ENCODE measurements around the gene POU2F1.
"Not testable (repeated sequence)": the region's sequence is repeated elsewhere in the genome, so short reads cannot be mapped to it uniquely, and the experiment has no call there.

POU2F1 gene

GRCh38 chr1:167319206-167319605, 98.5 kb downstream of the POU2F1 start:
- DNase-seq = not testable (repeated sequence)

- DNase-seq = no peak
These were observed 101.8 kb downstream of the POU2F1 start for GRCh38 chr1:167322483-167322882.

GRCh38 chr1:167325151-167325550, 104.5 kb downstream of the POU2F1 start:
- DNase-seq = no peak

GRCh38 chr1:167328306-167328815, 107.7 kb downstream of the POU2F1 start:
- DNase-seq = no peak

GRCh38 chr1:167328816-167329483, 108.3 kb downstream of the POU2F1 start:
- DNase-seq = no peak

- DNase-seq = no peak
These were observed 110.1 kb downstream of the POU2F1 start for GRCh38 chr1:167330601-167331293.

- DNase-seq = no peak
These were observed 111.0 kb downstream of the POU2F1 start for GRCh38 chr1:167331650-167332049.

- no peak for DNase-seq
These were observed 111.8 kb downstream of the POU2F1 start for GRCh38 chr1:167332503-167332902.

- DNase-seq = no peak
These were observed 112.4 kb downstream of the POU2F1 start for GRCh38 chr1:167333124-167333523.

GRCh38 chr1:167333703-167334102, 113.0 kb downstream of the POU2F1 start:
- no peak for DNase-seq

GRCh38 chr1:167339405-167339804, 118.7 kb downstream of the POU2F1 start:
- no peak for DNase-seq

- DNase-seq = no peak
These were observed 122.2 kb downstream of the POU2F1 start for GRCh38 chr1:167342846-167343245.

GRCh38 chr1:167344112-167344511, 123.4 kb downstream of the POU2F1 start:
- no peak for DNase-seq

- no peak for DNase-seq
These were observed 124.1 kb downstream of the POU2F1 start for GRCh38 chr1:167344615-167345385.

- DNase-seq = no peak
These were observed 124.7 kb downstream of the POU2F1 start for GRCh38 chr1:167345386-167345733.

GRCh38 chr1:167357305-167357704, 136.6 kb downstream of the POU2F1 start:
- no peak for DNase-seq

- no peak for DNase-seq
These were observed 138.6 kb downstream of the POU2F1 start for GRCh38 chr1:167359295-167359694.

- DNase-seq = no peak
These were observed 139.4 kb downstream of the POU2F1 start for GRCh38 chr1:167360120-167360519.

GRCh38 chr1:167362638-167363037, 142.0 kb downstream of the POU2F1 start:
- DNase-seq = no peak

GRCh38 chr1:167364826-167365225, 144.1 kb downstream of the POU2F1 start:
- no peak for DNase-seq

GRCh38 chr1:167365360-167365759, 144.7 kb downstream of the POU2F1 start:
- DNase-seq = no peak

- DNase-seq = no peak
These were observed 147.0 kb downstream of the POU2F1 start for GRCh38 chr1:167367705-167368104.

GRCh38 chr1:167369175-167369574, 148.5 kb downstream of the POU2F1 start:
- no peak for DNase-seq

GRCh38 chr1:167369933-167370332, 149.2 kb downstream of the POU2F1 start:
- DNase-seq = no peak
